Measurements from ENCODE around the gene BAG3. TPM values are rescaled to one million over a fixed set of nuclear protein-coding genes. Genes with fewer than 3 reads are reported as not detected.

The BAG3 gene
- total RNA-seq, 1 donor from 2014 or later = 4.3 TPM

DNA sequence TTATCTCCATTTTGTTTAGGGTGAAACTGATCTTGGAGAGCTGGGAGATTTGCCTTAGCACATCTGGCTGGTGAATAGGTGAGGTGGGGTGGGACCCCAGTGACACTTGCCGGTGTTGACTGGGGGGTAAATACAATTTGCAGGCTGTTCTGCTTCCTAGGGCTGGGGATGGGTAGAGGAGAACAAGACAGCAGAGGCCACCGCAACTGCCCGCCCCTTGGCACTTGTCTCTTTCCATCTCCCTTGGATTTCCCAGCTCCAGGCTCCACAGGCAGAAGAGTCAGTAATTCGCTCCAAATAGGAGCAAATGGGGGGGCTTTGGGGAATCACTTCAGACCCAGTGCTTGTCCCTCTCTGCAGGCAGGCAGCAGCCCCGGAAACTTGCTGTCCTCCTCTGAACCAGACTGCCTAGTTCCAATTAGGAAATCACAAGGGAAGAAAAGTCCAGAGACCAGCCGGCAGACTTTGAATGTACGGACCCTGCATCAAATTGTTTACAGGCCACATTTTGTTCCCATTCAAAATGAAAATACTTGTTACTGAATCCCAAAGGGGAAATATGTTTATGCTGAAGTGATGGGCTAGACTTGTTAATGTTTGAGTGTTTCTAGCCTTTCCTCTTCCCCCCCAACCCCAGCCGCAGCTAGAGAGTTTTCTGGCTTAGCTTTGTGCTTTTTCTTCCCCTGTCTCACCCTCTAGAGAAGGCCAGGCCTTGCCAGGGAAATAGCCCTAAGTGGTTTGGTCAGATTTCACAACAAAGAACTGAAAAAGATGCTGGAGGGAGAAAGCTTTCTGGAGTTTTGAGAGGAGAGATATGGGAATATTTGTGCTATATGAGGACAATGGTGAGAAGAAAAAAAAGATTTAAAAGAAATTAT, 64.7 kb downstream of the BAG3 start:
- DNase-seq (no peak), ATAC-seq (ENCODE audit: low read depth) (no peak)
- Mint-ChIP-seq H3K27ac (peak overlapping the region; percentile 56), H3K27me3 (no peaks in the 10 kb centered on the region), H3K4me3 (no peak overlapping the region), H3K4me1 (peaks cover 20% of the 10 kb centered on the region), H3K9me3 (peaks cover 4% of the 10 kb centered on the region), H3K36me3 (ENCODE audit: low read depth) (peaks cover 5% of the 10 kb centered on the region)
- ChIA-PET CTCF (interaction anchor here (1.0 kb wide), 1 partner anchor 27 kb away, joined by 3 read pairs; no protein-coding TSS in a partner anchor), POLR2A (interaction anchor here (1.1 to 6.5 kb wide), 3 partner anchors 9 to 19 kb away, joined by 3 to 40 read pairs (median 3); partner anchors contain the start of gene INPP5F)
- TF ChIP-seq, protein P1, sequence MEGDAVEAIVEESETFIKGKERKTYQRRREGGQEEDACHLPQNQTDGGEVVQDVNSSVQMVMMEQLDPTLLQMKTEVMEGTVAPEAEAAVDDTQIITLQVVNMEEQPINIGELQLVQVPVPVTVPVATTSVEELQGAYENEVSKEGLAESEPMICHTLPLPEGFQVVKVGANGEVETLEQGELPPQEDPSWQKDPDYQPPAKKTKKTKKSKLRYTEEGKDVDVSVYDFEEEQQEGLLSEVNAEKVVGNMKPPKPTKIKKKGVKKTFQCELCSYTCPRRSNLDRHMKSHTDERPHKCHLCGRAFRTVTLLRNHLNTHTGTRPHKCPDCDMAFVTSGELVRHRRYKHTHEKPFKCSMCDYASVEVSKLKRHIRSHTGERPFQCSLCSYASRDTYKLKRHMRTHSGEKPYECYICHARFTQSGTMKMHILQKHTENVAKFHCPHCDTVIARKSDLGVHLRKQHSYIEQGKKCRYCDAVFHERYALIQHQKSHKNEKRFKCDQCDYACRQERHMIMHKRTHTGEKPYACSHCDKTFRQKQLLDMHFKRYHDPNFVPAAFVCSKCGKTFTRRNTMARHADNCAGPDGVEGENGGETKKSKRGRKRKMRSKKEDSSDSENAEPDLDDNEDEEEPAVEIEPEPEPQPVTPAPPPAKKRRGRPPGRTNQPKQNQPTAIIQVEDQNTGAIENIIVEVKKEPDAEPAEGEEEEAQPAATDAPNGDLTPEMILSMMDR (IDR thresholded peaks at IDR 0.05) = no peak
- intact Hi-C loops (cut with micrococcal nuclease) = no loop called here

DNA sequence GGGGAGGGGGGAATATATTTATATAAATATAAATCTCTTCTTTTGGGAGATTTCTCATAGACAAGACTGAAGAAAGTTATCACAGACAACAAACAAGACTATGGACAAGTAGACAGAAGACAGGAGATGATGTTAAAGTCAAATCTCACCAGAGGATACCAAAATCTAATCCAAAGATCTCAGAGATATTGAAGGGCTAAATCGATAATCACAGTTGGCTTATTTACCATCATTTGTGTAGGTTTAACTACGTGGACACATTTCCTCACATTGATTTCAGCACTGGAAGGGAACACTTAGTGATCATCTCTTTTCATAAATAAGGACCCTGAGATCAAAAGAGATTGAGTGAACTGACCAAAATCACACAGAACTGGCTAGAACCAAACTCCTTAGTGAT, 72.0 kb downstream of the BAG3 start:
- H3K9me3 Mint-ChIP-seq = no peaks in the 10 kb centered on the region
- intact Hi-C loops (cut with micrococcal nuclease) = loop anchor here (5.0 kb wide), 1 partner anchor 416 kb away; no protein-coding TSS in a partner anchor
- H3K4me1 Mint-ChIP-seq = peaks cover 42% of the 10 kb centered on the region
- peaks cover 7% of the 10 kb centered on the region for H3K36me3 Mint-ChIP-seq (ENCODE audit: low read depth)
- TF ChIP-seq, protein P1 (IDR thresholded peaks at IDR 0.05) = no peak
- ChIA-PET CTCF (interaction anchor here (4.6 kb wide), 1 partner anchor 36 kb away, joined by 39 read pairs; no protein-coding TSS in a partner anchor), POLR2A (no interaction called here)
- peak overlapping the region; percentile 26 for H3K27ac Mint-ChIP-seq
- DNase-seq (no peak), ATAC-seq (ENCODE audit: low read depth) (no peak)
- no peaks in the 10 kb centered on the region for H3K27me3 Mint-ChIP-seq
- no peak overlapping the region for H3K4me3 Mint-ChIP-seq

GRCh38 chr10:119723624-119724023, 72.4 kb downstream of the BAG3 start:
- Mint-ChIP-seq H3K36me3 (ENCODE audit: low read depth) (peaks cover 7% of the 10 kb centered on the region), H3K4me1 (peaks cover 44% of the 10 kb centered on the region), H3K27ac (peak overlapping the region; percentile 81), H3K27me3 (no peaks in the 10 kb centered on the region), H3K9me3 (no peaks in the 10 kb centered on the region), H3K4me3 (no peak overlapping the region)
- intact Hi-C loops (cut with micrococcal nuclease) = loop anchor here (5.0 kb wide), 1 partner anchor 416 kb away; no protein-coding TSS in a partner anchor
- CTCF ChIA-PET = interaction anchor here (1.6 to 4.6 kb wide), 3 partner anchors 27 to 37 kb away, joined by 5 to 39 read pairs (median 6); no protein-coding TSS in a partner anchor
- TF ChIP-seq, protein P1 (IDR thresholded peaks at IDR 0.05) = no peak
- DNase-seq (no peak), ATAC-seq (ENCODE audit: low read depth) (no peak)
- POLR2A ChIA-PET = interaction anchor here (0.6 to 6.2 kb wide), 4 partner anchors 8 to 24 kb away, joined by 3 to 236 read pairs (median 22); no protein-coding TSS in a partner anchor

DNA sequence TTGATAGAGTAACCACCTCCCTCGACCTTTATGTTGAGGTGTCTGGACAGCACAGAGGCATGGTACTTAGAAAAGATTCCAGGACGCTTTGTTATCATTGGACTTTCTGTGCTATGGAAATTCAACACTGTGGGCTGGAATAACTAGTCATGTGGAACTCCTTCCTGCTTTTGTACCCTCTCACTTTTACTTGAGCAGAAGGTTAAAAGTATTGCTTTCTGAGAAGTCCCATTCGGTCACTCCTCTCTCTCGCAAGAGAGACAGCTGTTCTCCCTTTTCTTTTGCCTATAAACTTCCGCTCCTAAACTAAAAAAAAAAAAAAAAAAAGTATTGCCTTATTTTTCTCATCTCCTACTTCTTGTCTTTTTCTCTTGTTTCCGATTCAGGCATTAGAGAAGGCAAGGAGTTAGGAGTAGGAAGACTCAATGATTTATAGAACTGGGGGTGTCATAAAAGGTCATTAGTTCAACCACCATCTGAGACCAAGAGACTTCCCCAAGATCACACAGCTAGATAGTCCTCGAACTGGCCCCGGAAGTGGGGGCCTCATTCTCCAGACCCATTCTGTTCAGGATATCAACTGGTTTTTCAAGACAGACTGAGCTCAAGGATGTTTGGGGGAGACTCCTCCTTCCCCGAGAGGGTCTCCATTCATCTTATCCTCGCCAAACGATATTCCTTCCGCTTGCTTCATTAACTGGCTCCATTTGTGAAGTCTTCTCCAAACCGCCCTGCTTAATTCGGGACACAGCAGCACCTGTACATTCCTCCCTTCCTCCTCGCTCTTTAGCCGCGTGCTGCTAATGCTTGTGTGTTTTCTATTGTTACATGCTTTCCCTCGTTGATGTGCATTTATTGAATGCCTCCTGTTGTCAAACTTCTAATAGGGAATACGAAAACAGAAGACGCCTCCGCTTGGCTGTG, 73.7 kb downstream of the BAG3 start:
- peaks cover 7% of the 10 kb centered on the region for H3K36me3 Mint-ChIP-seq (ENCODE audit: low read depth)
- DNase-seq (no peak), ATAC-seq (ENCODE audit: low read depth) (peak; percentile 0)
- H3K27me3 Mint-ChIP-seq = no peaks in the 10 kb centered on the region
- H3K4me3 Mint-ChIP-seq = peak overlapping the region; percentile 92
- peak overlapping the region; percentile 81 for H3K27ac Mint-ChIP-seq
- intact Hi-C loops (cut with micrococcal nuclease) = loop anchor here (1.0 to 5.0 kb wide), 6 partner anchors 16 to 418 kb away; partner anchors contain the start of genes BAG3 and SEC23IP
- TF ChIP-seq, protein P1 (IDR thresholded peaks at IDR 0.05) = no peak
- CTCF ChIA-PET = interaction anchor here (0.7 to 4.6 kb wide), 11 partner anchors 17 to 146 kb away, joined by 3 to 39 read pairs (median 6); no protein-coding TSS in a partner anchor
- peaks cover 56% of the 10 kb centered on the region for H3K4me1 Mint-ChIP-seq
- POLR2A ChIA-PET = interaction anchor here (0.7 to 6.2 kb wide), 21 partner anchors 10 to 527 kb away, joined by 3 to 236 read pairs (median 6); partner anchors contain the start of genes BAG3, MCMBP and SEC23IP
- H3K9me3 Mint-ChIP-seq = no peaks in the 10 kb centered on the region

All from activated B cell treated with CpG ODN at 0.5 μM for 24 hours (primary cell).